Activated CD4-positive, alpha-beta memory T cell treated with anti-CD3 and anti-CD28 coated beads, Interleukin-2, amount 10 ng/mL, durations not matched to agents 7 days and 5 days (primary cell): ENCODE data around the gene FGF8. TPM values are rescaled to one million over a fixed set of nuclear protein-coding genes. Genes with fewer than 3 reads are reported as not detected.

Source experiments
- CTCF ChIA-PET: fragments of 350-600 bp; sonication (Branson Sonifier 250); formaldehyde crosslinking; loops from one replicate; lab custom pipeline; 2021; ENCODE audit warnings: antibody characterized with exemption, inconsistent platforms; lab: Charles Lee
- POLR2A ChIA-PET: fragments of 350-600 bp; sonication (Branson Sonifier 250); formaldehyde crosslinking; loops from one replicate; lab custom pipeline; 2021; ENCODE audit warnings: antibody characterized with exemption; lab: Charles Lee
- DNase-seq: peaks from one replicate; pipeline ENCODE4 v3.0.0-alpha.2; 2020
- H3K27ac Mint-ChIP-seq: one replicate; pipeline ENCODE4 v1.8.0; 2021; ENCODE audit warnings: mild to moderate bottlenecking, mixed read lengths
- H3K27me3 Mint-ChIP-seq: one replicate; pipeline ENCODE4 v1.8.0; 2021; ENCODE audit warnings: mixed read lengths
- H3K36me3 Mint-ChIP-seq: one replicate; pipeline ENCODE4 v1.8.0; 2021; ENCODE audit warnings: low read depth, mixed read lengths
- H3K4me1 Mint-ChIP-seq: one replicate; pipeline ENCODE4 v1.8.0; 2021; ENCODE audit warnings: mixed read lengths
- H3K4me3 Mint-ChIP-seq: one replicate; pipeline ENCODE4 v1.8.0; 2021; ENCODE audit warnings: mild to moderate bottlenecking, mixed read lengths
- H3K9me3 Mint-ChIP-seq: one replicate; pipeline ENCODE4 v1.8.0; 2021; ENCODE audit warnings: mixed read lengths
- total RNA-seq, 2 experiments: library from RNA; stranded (reverse); gene quantifications; one replicate each; pipeline ENCODE4 v1.2.3, GENCODE V29; 2021

The FGF8 gene
- total RNA-seq, 2 experiments from 2014 or later: not detected

- H3K4me1 Mint-ChIP-seq: peaks cover 60% of the 10 kb centered on the region
- peaks cover 24% of the 10 kb centered on the region for H3K36me3 Mint-ChIP-seq
- POLR2A ChIA-PET: interaction anchor here (0.7 to 2.6 kb wide), 7 partner anchors 9 to 179 kb away, joined by 3 to 11 read pairs (median 4); partner anchors contain the start of genes FBXW4 and OGA
- no peak overlapping the region for H3K27ac Mint-ChIP-seq
- H3K9me3 Mint-ChIP-seq: no peaks in the 10 kb centered on the region
- peak; percentile 75 for DNase-seq
- peaks cover 23% of the 10 kb centered on the region for H3K27me3 Mint-ChIP-seq
- H3K4me3 Mint-ChIP-seq: peak overlapping the region; percentile 14
- CTCF ChIA-PET: interaction anchor here (0.6 to 5.1 kb wide), 48 partner anchors 8 to 619 kb away, joined by 3 to 140 read pairs (median 4); partner anchors contain the start of genes DPCD, OGA and POLL
Measured at GRCh38 chr10:101780818-101781654, 5.1 kb upstream of the FGF8 start.

DNA sequence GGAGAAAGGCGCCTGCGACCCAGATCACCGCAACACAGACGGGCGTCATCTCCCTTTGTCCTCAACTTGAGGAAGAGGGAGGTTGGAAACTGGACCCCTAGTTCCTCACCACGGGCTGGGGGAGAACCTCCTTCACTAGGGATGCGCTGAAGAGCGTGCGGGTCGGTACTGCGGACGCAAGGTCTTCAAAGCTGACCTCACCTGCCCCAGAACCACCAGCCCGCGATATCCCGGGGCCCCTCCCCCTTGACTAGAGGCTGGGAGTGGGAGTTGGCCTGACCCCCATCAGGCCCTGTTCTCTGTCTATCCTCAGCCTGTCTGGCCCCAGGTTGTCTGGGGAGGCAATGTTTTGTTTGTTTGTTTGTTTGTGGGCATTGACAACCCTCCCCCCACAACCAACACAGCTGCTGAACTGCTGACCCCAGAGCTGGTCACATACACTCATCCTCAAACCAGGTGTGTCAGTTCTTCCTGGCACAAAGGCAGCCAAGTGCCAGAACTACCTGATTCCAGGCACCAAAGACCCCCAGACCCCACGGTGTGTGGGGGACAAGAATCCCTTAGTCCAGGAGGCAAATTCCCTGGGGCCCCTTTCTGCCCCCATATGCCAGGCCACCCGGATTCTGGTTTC, 4.4 kb upstream of the FGF8 start:
- CTCF ChIA-PET: interaction anchor here (1.1 to 5.1 kb wide), 16 partner anchors 7 to 567 kb away, joined by 3 to 140 read pairs (median 7); no protein-coding TSS in a partner anchor
- H3K9me3 Mint-ChIP-seq: no peaks in the 10 kb centered on the region
- no peak for DNase-seq
- peaks cover 16% of the 10 kb centered on the region for H3K36me3 Mint-ChIP-seq
- peak overlapping the region; percentile 67 for H3K4me3 Mint-ChIP-seq
- H3K27me3 Mint-ChIP-seq: peaks cover 23% of the 10 kb centered on the region
- POLR2A ChIA-PET: interaction anchor here (1.3 to 2.6 kb wide), 4 partner anchors 35 to 178 kb away, joined by 3 to 11 read pairs (median 6); partner anchors contain the start of genes FBXW4 and OGA
- H3K27ac Mint-ChIP-seq: no peak overlapping the region
- peaks cover 57% of the 10 kb centered on the region for H3K4me1 Mint-ChIP-seq

DNA sequence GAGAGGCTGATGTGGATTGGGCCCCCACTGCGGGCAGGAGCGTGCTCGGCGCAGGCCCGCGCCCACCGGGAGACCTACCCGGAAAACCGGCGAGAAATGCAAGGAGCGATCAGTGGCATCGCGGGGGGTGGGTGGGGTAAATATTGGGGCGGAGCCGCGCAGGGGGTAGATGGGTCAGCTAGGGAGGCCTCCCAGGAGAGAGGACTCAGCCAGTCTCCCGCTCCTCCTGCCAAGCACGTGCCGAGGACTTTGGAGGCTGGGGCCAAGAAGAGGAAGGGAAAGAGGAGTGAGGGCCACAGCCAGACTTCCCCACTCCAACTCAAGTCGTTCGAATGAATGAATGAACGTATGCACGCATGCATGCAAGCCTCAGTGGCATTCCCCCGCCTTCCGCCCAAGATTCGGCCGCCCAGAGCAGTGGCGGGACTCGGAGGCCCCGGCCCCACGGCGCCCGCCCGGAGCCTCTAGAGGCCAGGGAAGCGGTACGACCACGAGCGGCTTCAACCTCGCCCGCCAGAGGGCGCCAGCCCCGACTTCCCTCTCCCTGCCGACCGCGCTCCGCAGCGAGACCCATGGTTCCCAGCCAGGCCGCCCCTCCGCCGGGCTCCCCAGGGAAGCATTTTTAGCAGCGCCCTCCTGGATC, 3.8 kb upstream of the FGF8 start:
- Mint-ChIP-seq H3K4me1 (peaks cover 55% of the 10 kb centered on the region), H3K27ac (no peak overlapping the region), H3K9me3 (no peaks in the 10 kb centered on the region), H3K4me3 (peak overlapping the region; percentile 67), H3K27me3 (peaks cover 30% of the 10 kb centered on the region), H3K36me3 (peaks cover 10% of the 10 kb centered on the region)
- peak; percentile 84 for DNase-seq
- ChIA-PET CTCF (interaction anchor here (1.1 to 5.1 kb wide), 8 partner anchors 33 to 566 kb away, joined by 3 to 140 read pairs (median 10); no protein-coding TSS in a partner anchor), POLR2A (interaction anchor here (1.4 to 2.6 kb wide), 3 partner anchors 36 to 177 kb away, joined by 3 to 11 read pairs (median 8); partner anchors contain the start of gene OGA)

GRCh38 chr10:101778781-101779543, 3.0 kb upstream of the FGF8 start:
- peak overlapping the region; percentile 67 for H3K4me3 Mint-ChIP-seq
- H3K4me1 Mint-ChIP-seq: peaks cover 51% of the 10 kb centered on the region
- no peak overlapping the region for H3K27ac Mint-ChIP-seq
- POLR2A ChIA-PET: interaction anchor here (1.4 kb wide), 1 partner anchor 37 kb away, joined by 3 read pairs; no protein-coding TSS in a partner anchor
- peak; percentile 28 for DNase-seq
- H3K36me3 Mint-ChIP-seq: peaks cover 5% of the 10 kb centered on the region
- CTCF ChIA-PET: interaction anchor here (0.7 to 1.7 kb wide), 5 partner anchors 10 to 182 kb away, joined by 3 to 11 read pairs (median 3); no protein-coding TSS in a partner anchor
- H3K27me3 Mint-ChIP-seq: peaks cover 37% of the 10 kb centered on the region
- no peaks in the 10 kb centered on the region for H3K9me3 Mint-ChIP-seq

DNA sequence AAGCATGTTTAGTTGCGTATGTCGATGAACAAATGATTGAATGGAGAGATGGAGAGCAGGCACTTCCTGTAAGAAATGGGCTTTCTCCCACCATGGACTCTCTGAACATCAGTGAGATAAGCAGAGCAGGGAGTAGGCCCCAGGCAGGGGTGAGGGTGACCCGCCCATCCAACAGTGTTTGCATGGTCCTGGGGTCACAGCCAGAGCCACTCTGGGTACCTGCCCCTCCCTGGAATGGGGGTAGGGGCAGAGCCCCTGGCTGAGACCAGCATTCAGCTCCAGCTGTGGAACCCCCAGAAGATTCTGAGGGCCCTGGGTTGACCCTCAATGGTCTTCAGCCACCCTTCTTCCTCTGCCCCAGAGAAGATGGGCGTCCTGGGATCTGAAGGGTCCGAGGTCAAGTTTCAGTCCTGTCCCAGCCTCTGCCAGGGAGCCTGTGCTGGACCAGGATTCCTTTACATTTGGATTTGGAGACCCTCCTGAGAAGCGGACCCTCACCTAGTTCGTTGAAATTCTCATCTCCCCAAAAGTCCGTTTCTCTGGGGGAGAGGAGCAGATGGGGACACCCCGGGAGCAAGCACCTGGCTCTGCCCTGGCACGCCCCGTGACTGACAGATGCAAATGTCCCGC, 2.4 kb upstream of the FGF8 start:
- H3K4me1 Mint-ChIP-seq: peaks cover 48% of the 10 kb centered on the region
- peak; percentile 14 for DNase-seq
- no peaks in the 10 kb centered on the region for H3K9me3 Mint-ChIP-seq
- H3K36me3 Mint-ChIP-seq: peaks cover 3% of the 10 kb centered on the region
- ChIA-PET POLR2A (interaction anchor here (1.4 kb wide), 1 partner anchor 38 kb away, joined by 3 read pairs; no protein-coding TSS in a partner anchor), CTCF (interaction anchor here (0.7 to 1.4 kb wide), 4 partner anchors 9 to 176 kb away, joined by 3 to 11 read pairs (median 3); no protein-coding TSS in a partner anchor)
- no peak overlapping the region for H3K4me3 Mint-ChIP-seq
- no peak overlapping the region for H3K27ac Mint-ChIP-seq
- peaks cover 44% of the 10 kb centered on the region for H3K27me3 Mint-ChIP-seq

DNA sequence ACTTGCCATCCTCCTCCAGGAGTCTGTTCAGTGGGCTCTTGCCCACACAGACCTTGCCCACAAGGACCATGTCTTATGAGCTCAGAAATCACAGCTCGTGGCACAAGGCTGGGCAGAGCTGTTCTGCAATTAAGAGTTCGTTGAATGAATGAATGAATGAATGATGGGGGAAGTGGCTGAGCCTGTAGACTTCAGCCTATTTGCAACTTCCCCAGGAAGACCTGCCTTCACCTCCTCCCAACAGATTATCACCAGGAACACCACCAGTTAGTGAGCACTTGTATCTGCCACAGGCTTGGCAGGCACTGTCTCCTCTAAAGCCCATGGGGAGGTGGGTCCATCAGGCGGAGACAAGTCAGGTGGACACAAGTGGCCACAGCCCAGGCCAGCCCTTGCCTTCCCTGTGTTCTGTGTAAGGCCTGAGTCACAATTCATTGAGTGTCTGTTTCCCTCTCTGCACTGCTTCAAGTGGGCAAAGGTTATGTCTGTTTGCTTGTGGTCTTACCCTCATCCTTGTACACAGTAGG, 1.8 kb upstream of the FGF8 start:
- no peaks in the 10 kb centered on the region for H3K9me3 Mint-ChIP-seq
- ChIA-PET CTCF (interaction anchor here (1.4 kb wide), 1 partner anchor 174 kb away, joined by 3 read pairs; no protein-coding TSS in a partner anchor), POLR2A (no interaction called here)
- H3K27me3 Mint-ChIP-seq: peaks cover 49% of the 10 kb centered on the region
- DNase-seq: peak; percentile 15
- H3K27ac Mint-ChIP-seq: no peak overlapping the region
- H3K4me3 Mint-ChIP-seq: no peak overlapping the region
- peaks cover 42% of the 10 kb centered on the region for H3K4me1 Mint-ChIP-seq
- H3K36me3 Mint-ChIP-seq: no peaks in the 10 kb centered on the region

DNA sequence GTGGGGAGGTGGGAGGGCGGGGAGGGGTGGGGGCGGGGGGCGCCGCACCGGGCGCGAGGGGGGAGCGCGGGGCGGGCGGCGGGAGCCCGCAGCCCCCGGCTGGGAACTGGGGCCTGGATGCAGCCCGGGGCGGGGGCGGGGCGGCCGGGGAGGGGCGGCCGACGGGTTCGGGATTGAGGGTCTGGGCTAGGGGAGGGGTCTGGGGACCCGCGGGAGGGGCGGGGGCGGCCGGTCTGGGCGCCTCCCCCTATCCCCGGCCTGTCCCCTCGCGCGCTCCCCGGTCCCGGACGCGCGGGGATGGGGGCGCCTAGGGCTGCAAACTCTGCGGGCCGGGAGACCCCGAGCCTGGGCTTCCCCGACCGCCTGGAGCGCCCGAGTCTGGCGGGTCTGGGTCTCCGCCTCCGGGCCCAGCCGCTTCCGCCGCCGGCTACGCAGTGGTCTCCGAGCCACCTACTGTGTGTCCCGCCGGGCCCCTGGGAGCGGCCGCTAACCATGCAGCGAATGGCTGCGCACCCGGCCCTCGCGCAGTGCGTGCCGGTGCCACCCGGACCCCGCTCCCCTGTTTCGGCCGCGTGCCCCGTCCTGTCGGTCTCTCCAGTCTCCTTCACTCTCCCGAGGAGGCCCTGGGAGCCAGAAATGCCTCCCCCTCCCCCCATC, 375 bp upstream of the FGF8 start:
- H3K27ac Mint-ChIP-seq: no peak overlapping the region
- H3K36me3 Mint-ChIP-seq: no peaks in the 10 kb centered on the region
- ChIA-PET CTCF (interaction anchor here (0.6 kb wide), 1 partner anchor 504 kb away, joined by 3 read pairs; no protein-coding TSS in a partner anchor), POLR2A (no interaction called here)
- no peaks in the 10 kb centered on the region for H3K9me3 Mint-ChIP-seq
- peaks cover 63% of the 10 kb centered on the region for H3K27me3 Mint-ChIP-seq
- peaks cover 29% of the 10 kb centered on the region for H3K4me1 Mint-ChIP-seq
- peak; percentile 12 for DNase-seq
- H3K4me3 Mint-ChIP-seq: no peak overlapping the region

DNA sequence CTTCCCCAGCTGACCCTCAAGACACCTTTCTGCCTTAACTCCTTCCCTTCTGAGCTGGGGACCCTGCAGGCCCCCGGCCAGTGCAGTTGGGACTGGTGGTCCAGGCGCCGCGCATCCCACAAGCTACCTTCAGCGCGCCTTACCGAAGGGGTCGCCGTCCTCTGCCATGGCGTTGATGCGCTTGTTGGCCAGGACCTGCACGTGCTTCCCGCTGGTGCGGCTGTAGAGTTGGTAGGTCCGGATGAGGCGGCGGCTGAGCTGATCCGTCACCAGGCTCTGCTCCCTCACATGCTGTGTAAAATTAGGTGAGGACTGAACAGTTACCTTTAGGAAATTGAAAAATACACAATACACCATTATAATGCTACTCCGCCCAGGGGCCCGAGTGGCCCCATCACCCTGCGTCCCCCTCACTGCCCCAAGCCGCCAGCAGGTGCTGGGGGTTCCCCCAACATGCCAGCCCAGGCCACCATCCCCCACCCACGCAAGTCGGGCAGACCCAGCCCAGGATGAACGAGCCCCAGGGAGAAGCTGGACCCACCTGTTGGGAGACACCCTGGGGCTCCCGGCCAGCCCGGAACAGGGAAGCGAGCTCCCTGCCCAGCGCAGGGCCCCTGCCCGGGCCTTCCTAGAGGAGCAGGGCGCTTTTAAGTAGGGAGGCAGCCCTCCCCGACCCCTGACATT, 1.2 kb downstream of the FGF8 start:
- peaks cover 19% of the 10 kb centered on the region for H3K4me1 Mint-ChIP-seq
- ChIA-PET POLR2A (interaction anchor here (1.5 to 1.8 kb wide), 2 partner anchors 81 to 172 kb away, joined by 4 to 5 read pairs; no protein-coding TSS in a partner anchor), CTCF (interaction anchor here (0.8 to 2.7 kb wide), 3 partner anchors 9 to 172 kb away, joined by 3 to 9 read pairs (median 8); partner anchors contain the start of gene NPM3)
- DNase-seq: peak; percentile 15
- peaks cover 66% of the 10 kb centered on the region for H3K27me3 Mint-ChIP-seq
- no peaks in the 10 kb centered on the region for H3K9me3 Mint-ChIP-seq
- H3K4me3 Mint-ChIP-seq: no peak overlapping the region
- H3K27ac Mint-ChIP-seq: no peak overlapping the region
- H3K36me3 Mint-ChIP-seq: no peaks in the 10 kb centered on the region

DNA sequence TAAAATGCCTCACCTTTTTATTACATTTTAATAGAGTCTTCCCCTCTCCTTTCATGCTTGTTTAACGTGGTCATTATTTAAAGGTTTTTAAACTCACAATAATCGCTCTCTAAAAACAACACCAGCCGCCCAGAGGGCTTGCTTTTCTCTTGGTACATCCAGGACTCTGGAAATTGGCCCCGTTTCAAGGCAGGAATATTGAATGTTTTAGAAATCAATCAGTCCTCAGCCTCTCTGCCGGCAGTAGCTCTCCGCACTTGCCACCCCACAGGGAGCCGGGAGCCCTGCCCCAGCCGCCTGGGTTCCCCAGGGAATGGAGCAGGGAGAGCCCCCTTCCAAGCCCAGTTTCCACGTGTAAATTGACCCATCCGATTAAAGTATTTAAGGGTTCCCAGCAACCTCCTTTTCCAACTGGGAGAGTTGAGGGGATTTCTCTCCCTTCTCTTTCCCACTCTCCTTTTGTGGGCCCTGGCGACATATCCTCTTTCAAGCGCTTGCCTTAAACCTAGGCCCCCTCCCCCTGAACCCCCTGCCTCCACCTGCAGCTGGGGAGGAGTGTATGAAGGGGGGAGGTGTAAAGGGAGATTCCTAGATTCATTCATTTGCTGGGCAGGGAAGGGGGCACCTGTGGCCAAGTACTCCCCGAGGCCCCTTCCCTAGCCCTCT, 1.9 kb downstream of the FGF8 start:
- CTCF ChIA-PET: interaction anchor here (0.6 to 2.7 kb wide), 4 partner anchors 7 to 171 kb away, joined by 3 to 10 read pairs (median 8); partner anchors contain the start of gene NPM3
- H3K27me3 Mint-ChIP-seq: peaks cover 64% of the 10 kb centered on the region
- H3K9me3 Mint-ChIP-seq: no peaks in the 10 kb centered on the region
- no peak overlapping the region for H3K27ac Mint-ChIP-seq
- no peak overlapping the region for H3K4me3 Mint-ChIP-seq
- H3K4me1 Mint-ChIP-seq: peaks cover 12% of the 10 kb centered on the region
- no peak for DNase-seq
- H3K36me3 Mint-ChIP-seq: no peaks in the 10 kb centered on the region
- POLR2A ChIA-PET: interaction anchor here (1.1 to 2.1 kb wide), 5 partner anchors 8 to 172 kb away, joined by 3 to 7 read pairs (median 4); partner anchors contain the start of genes NPM3 and OGA
